GM12878 (cell line): ENCODE data around the gene ANGPTL4. TPM values are rescaled to one million over a fixed set of nuclear protein-coding genes. Genes with fewer than 3 reads are reported as not detected.

Source experiments
- CREB1 ChIP-seq: IDR thresholded peaks from 2 replicates; pipeline ENCODE4 v1.6.1; 2012; ENCODE audit warnings: low read depth, mild to moderate bottlenecking, inconsistent platforms
- E2F4 ChIP-seq: IDR thresholded peaks from 2 replicates; pipeline ENCODE4 v1.6.1; 2012; ENCODE audit warnings: low read depth, low read length, improper control_type of control experiment
- ELK1 ChIP-seq: IDR thresholded peaks from 2 replicates; pipeline ENCODE4 v1.6.1; 2012; ENCODE audit warnings: low read depth, low read length, improper control_type of control experiment
- HDAC6 ChIP-seq: fragments of 200-600 bp; sonication (generic); IDR thresholded peaks from one replicate; pipeline ENCODE4 v1.8.0; 2017; ENCODE audit warnings: antibody characterized with exemption; ENCODE audit not compliant: unreplicated experiment
- MEF2B ChIP-seq: fragments of 450-650 bp; IDR thresholded peaks from 2 replicates; pipeline ENCODE4 v1.6.1; 2018; ENCODE audit warnings: mild to moderate bottlenecking, moderate library complexity; ENCODE audit not compliant: partially characterized antibody, poor library complexity, severe bottlenecking
- PAX8 ChIP-seq: fragments of 450-650 bp; IDR thresholded peaks from 2 replicates; pipeline ENCODE4 v1.6.1; 2017; ENCODE audit warnings: mild to moderate bottlenecking, moderate library complexity
- PRDM15 ChIP-seq: fragments of 450-650 bp; formaldehyde crosslinking; IDR thresholded peaks from 2 replicates; pipeline ENCODE4 v1.4.0; 2020; ENCODE audit warnings: mild to moderate bottlenecking, moderate library complexity
- RELB ChIP-seq: fragments of 450-650 bp; IDR thresholded peaks from 2 replicates; pipeline ENCODE4 v1.6.1; 2017; ENCODE audit warnings: low read depth, mild to moderate bottlenecking, moderate library complexity
- RUNX3 ChIP-seq: IDR thresholded peaks from 2 replicates; pipeline ENCODE4 v1.6.1; 2012; ENCODE audit warnings: low read length, inconsistent platforms
- SMARCA5 ChIP-seq: fragments of 450-650 bp; IDR thresholded peaks from 2 replicates; pipeline ENCODE4 v1.6.1; 2017; ENCODE audit warnings: mild to moderate bottlenecking
- WRNIP1 ChIP-seq: IDR thresholded peaks from 2 replicates; pipeline ENCODE4 v1.6.1; 2011; ENCODE audit warnings: low read depth, low read length, improper control_type of control experiment, borderline replicate concordance
- ZBTB33 ChIP-seq: fragments of 450-650 bp; IDR thresholded peaks from 2 replicates; pipeline ENCODE4 v1.6.1; 2017; ENCODE audit warnings: mild to moderate bottlenecking
- ZNF592 ChIP-seq: fragments of 450-650 bp; IDR thresholded peaks from 2 replicates; pipeline ENCODE4 v1.6.1; 2017; ENCODE audit warnings: mild to moderate bottlenecking, moderate library complexity
- polyA plus RNA-seq, 11 experiments: library from polyadenylated mRNA; depleted of rRNA in 4 of 11; unstranded in 6 of 11; stranded (reverse) in 5 of 11; fragments of >200 nt; fragmentation: Nextera tagmentation in 4 of 11; fragmentation: Illumina TruSeq in 1 of 11; extraction: Ambion mirVana in 4 of 11; extraction: Trizol in 1 of 11; gene quantifications; 1 replicate in 1 of 11; 2 replicates in 10 of 11; pipeline versions ENCODE4 v1.2.1 to v1.2.3, GENCODE V29; 2011 to 2016; ENCODE audit warnings: inconsistent platforms in 2 of 11, missing spikeins in 2 of 11, low read depth in 1 of 11
- total RNA-seq, 4 experiments: library from RNA; depleted of rRNA in 3 of 4; stranded (reverse); fragments of >200 nt in 3 of 4; fragmentation: Illumina TruSeq in 1 of 4; extraction: Trizol in 1 of 4; gene quantifications; 2 replicates each; pipeline versions ENCODE4 v1.2.1 to v1.2.3, GENCODE V29; 2013 to 2021

ANGPTL4 gene
- total and polyA plus RNA-seq, 10 of the 15 experiments (the other 5 are each of a cell fraction or from before 2014, with no cell fraction given), result 0.45 TPM; not detected in 9

- TF ChIP-seq ZBTB33, result no peak
- no peak for TF ChIP-seq CREB1
- no peak for TF ChIP-seq E2F4
- no peak for TF ChIP-seq PRDM15 (CRISPR knock-in tag)
- TF ChIP-seq RELB, result no peak
- no peak for TF ChIP-seq MEF2B
- no peak for TF ChIP-seq PAX8
- no peak for TF ChIP-seq ELK1
- TF ChIP-seq RUNX3, result no peak
- no peak for TF ChIP-seq HDAC6
- TF ChIP-seq ZNF592, result no peak
- TF ChIP-seq SMARCA5, result no peak
- no peak for TF ChIP-seq WRNIP1
- TF ChIP-seq, all 136 proteins: peak for 0
Observed at GRCh38 chr19:8423817-8424223, 59.9 kb downstream of the ANGPTL4 start (continued).
